Activated gamma-delta T cell treated with Interleukin-2 at 50 U/mL for 16 hours (primary cell): ENCODE measurements around the gene LRRC27.
"Not testable (repeated sequence)": the region's sequence is repeated elsewhere in the genome, so short reads cannot be mapped to it uniquely, and the experiment has no call there.

Source experiments
- DNase-seq: peaks from one replicate; pipeline ENCODE4 v3.0.0-alpha.2; 2020

LRRC27 gene

GRCh38 chr10:132301371-132302330, 30.3 kb upstream of the LRRC27 start:
- DNase-seq, result no peak

GRCh38 chr10:132302421-132303310, 29.3 kb upstream of the LRRC27 start:
- DNase-seq, result no peak

- DNase-seq, result no peak
Measured at GRCh38 chr10:132303361-132304115, 28.5 kb upstream of the LRRC27 start.

GRCh38 chr10:132304756-132305509, 27.1 kb upstream of the LRRC27 start:
- no peak for DNase-seq

GRCh38 chr10:132305654-132306342, 26.2 kb upstream of the LRRC27 start:
- no peak for DNase-seq

GRCh38 chr10:132306343-132306685, 25.7 kb upstream of the LRRC27 start:
- no peak for DNase-seq

- DNase-seq, result peak; percentile 29
Measured at GRCh38 chr10:132306864-132307751, 24.9 kb upstream of the LRRC27 start.

GRCh38 chr10:132307823-132308586, 24.0 kb upstream of the LRRC27 start, which contains the start of gene STK32C:
STK32C (minus strand) TSS chr10:132307950; CDS start chr10:132307833, 117 bp downstream.
- DNase-seq, result peak; percentile 89

GRCh38 chr10:132308587-132309470, 23.2 kb upstream of the LRRC27 start:
- no peak for DNase-seq

- DNase-seq, result no peak
Measured at GRCh38 chr10:132309471-132309865, 22.5 kb upstream of the LRRC27 start.

GRCh38 chr10:132309879-132310591, 22.0 kb upstream of the LRRC27 start:
- DNase-seq, result no peak

- DNase-seq, result no peak
Measured at GRCh38 chr10:132310701-132311337, 21.2 kb upstream of the LRRC27 start.

- DNase-seq, result no peak
Measured at GRCh38 chr10:132311338-132311939, 20.6 kb upstream of the LRRC27 start.

- no peak for DNase-seq
Measured at GRCh38 chr10:132313305-132313704, 18.7 kb upstream of the LRRC27 start.

- no peak for DNase-seq
Measured at GRCh38 chr10:132313865-132314264, 18.1 kb upstream of the LRRC27 start.

- DNase-seq, result no peak
Measured at GRCh38 chr10:132314336-132314735, 17.7 kb upstream of the LRRC27 start.

- not testable (repeated sequence) for DNase-seq
Measured at GRCh38 chr10:132314881-132315280, 17.1 kb upstream of the LRRC27 start.
